ENCODE results near the gene STAT3. TPM values are rescaled to one million over a fixed set of nuclear protein-coding genes. Genes with fewer than 3 reads are reported as not detected.

Gene STAT3
- total and polyA plus RNA-seq, 2 of the 13 experiments (the other 11 are each of a cell fraction or from before 2014, with no cell fraction given), result 61.8 to 62.4 TPM

GRCh38 chr17:42403150-42403549, 14.9 kb upstream of the STAT3 start (continued):
- no peak for TF ChIP-seq SRF (IDR thresholded peaks at IDR 0.05; ENCODE audit: low read depth, low read length)
- TF ChIP-seq, protein P1, sequence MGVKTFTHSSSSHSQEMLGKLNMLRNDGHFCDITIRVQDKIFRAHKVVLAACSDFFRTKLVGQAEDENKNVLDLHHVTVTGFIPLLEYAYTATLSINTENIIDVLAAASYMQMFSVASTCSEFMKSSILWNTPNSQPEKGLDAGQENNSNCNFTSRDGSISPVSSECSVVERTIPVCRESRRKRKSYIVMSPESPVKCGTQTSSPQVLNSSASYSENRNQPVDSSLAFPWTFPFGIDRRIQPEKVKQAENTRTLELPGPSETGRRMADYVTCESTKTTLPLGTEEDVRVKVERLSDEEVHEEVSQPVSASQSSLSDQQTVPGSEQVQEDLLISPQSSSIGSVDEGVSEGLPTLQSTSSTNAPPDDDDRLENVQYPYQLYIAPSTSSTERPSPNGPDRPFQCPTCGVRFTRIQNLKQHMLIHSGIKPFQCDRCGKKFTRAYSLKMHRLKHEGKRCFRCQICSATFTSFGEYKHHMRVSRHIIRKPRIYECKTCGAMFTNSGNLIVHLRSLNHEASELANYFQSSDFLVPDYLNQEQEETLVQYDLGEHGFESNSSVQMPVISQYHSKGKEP (CRISPR knock-in tag; IDR thresholded peaks at IDR 0.05), result no peak
- no peak for TF ChIP-seq ZSCAN21 (CRISPR knock-in tag; IDR thresholded peaks at IDR 0.05; ENCODE audit: borderline replicate concordance)
- TF ChIP-seq NFKBIZ (CRISPR knock-in tag; IDR thresholded peaks at IDR 0.05), result no peak
- TF ChIP-seq ZBTB20 (CRISPR knock-in tag; IDR thresholded peaks at IDR 0.05; ENCODE audit: borderline replicate concordance, low read depth), result no peak
- TF ChIP-seq ZNF484 (CRISPR knock-in tag; IDR thresholded peaks at IDR 0.05; ENCODE audit: borderline replicate concordance, low read depth), result no peak
- TF ChIP-seq ZNF432 (CRISPR knock-in tag; IDR thresholded peaks at IDR 0.05; ENCODE audit: borderline replicate concordance), result no peak
- TF ChIP-seq, protein P2, sequence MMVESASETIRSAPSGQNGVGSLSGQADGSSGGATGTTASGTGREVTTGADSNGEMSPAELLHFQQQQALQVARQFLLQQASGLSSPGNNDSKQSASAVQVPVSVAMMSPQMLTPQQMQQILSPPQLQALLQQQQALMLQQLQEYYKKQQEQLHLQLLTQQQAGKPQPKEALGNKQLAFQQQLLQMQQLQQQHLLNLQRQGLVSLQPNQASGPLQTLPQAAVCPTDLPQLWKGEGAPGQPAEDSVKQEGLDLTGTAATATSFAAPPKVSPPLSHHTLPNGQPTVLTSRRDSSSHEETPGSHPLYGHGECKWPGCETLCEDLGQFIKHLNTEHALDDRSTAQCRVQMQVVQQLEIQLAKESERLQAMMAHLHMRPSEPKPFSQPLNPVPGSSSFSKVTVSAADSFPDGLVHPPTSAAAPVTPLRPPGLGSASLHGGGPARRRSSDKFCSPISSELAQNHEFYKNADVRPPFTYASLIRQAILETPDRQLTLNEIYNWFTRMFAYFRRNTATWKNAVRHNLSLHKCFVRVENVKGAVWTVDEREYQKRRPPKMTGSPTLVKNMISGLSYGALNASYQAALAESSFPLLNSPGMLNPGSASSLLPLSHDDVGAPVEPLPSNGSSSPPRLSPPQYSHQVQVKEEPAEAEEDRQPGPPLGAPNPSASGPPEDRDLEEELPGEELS (CRISPR knock-in tag; IDR thresholded peaks at IDR 0.05), result no peak
- TF ChIP-seq ZNF670 (CRISPR knock-in tag; IDR thresholded peaks at IDR 0.05; ENCODE audit: borderline replicate concordance), result no peak
- no peak for TF ChIP-seq CEBPG (CRISPR knock-in tag; IDR thresholded peaks at IDR 0.05)
- TF ChIP-seq STAG1 (CRISPR knock-in tag; IDR thresholded peaks at IDR 0.05), result peak; percentile 75
- TF ChIP-seq KMT2B (CRISPR knock-in tag; IDR thresholded peaks at IDR 0.05), result no peak
- TF ChIP-seq, protein P3, sequence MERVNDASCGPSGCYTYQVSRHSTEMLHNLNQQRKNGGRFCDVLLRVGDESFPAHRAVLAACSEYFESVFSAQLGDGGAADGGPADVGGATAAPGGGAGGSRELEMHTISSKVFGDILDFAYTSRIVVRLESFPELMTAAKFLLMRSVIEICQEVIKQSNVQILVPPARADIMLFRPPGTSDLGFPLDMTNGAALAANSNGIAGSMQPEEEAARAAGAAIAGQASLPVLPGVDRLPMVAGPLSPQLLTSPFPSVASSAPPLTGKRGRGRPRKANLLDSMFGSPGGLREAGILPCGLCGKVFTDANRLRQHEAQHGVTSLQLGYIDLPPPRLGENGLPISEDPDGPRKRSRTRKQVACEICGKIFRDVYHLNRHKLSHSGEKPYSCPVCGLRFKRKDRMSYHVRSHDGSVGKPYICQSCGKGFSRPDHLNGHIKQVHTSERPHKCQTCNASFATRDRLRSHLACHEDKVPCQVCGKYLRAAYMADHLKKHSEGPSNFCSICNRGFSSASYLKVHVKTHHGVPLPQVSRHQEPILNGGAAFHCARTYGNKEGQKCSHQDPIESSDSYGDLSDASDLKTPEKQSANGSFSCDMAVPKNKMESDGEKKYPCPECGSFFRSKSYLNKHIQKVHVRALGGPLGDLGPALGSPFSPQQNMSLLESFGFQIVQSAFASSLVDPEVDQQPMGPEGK (CRISPR knock-in tag; IDR thresholded peaks at IDR 0.05), result 0 out of 2 replicates have a peak, but pooled peaks have one; percentile 18
- TF ChIP-seq MIXL1 (CRISPR knock-in tag; IDR thresholded peaks at IDR 0.05), result 0 out of 2 replicates have a peak, but pooled peaks have one; percentile 22
- no peak for TF ChIP-seq SKI (IDR thresholded peaks at IDR 0.05; ENCODE audit: partially characterized antibody)
- TF ChIP-seq SRSF4 (IDR thresholded peaks at IDR 0.05; ENCODE audit: low read depth, low read length, poor library complexity, severe bottlenecking), result no peak
- no peak for TF ChIP-seq ZNF543 (CRISPR knock-in tag; IDR thresholded peaks at IDR 0.05)
- TF ChIP-seq HDAC2 (CRISPR knock-in tag; IDR thresholded peaks at IDR 0.05), result no peak
- TF ChIP-seq NR0B2 (CRISPR knock-in tag; IDR thresholded peaks at IDR 0.05), result no peak
- no peak for TF ChIP-seq PHF5A (CRISPR knock-in tag; IDR thresholded peaks at IDR 0.05; ENCODE audit: low read depth, unreplicated experiment)
- TF ChIP-seq ZNF550 (CRISPR knock-in tag; IDR thresholded peaks at IDR 0.05; ENCODE audit: borderline replicate concordance), result 0 out of 2 replicates have a peak, but pooled peaks have one; percentile 25
- TF ChIP-seq ZNF552 (CRISPR knock-in tag; IDR thresholded peaks at IDR 0.05; ENCODE audit: borderline replicate concordance), result no peak
- TF ChIP-seq SCMH1 (CRISPR knock-in tag; IDR thresholded peaks at IDR 0.05; ENCODE audit: borderline replicate concordance), result no peak
- TF ChIP-seq SP4 (CRISPR knock-in tag; IDR thresholded peaks at IDR 0.05), result no peak
